HEK293 (cell line): ENCODE data around the gene NIT2.

ENCODE experiments used
- CTCF ChIA-PET: fragments of 350-600 bp; formaldehyde crosslinking; extraction: SDS; loops from one replicate; lab custom pipeline; 2021; ENCODE audit warnings: antibody characterized with exemption; lab: Yijun Ruan, JAX
- POLR2A ChIA-PET: fragments of 300-600 bp; formaldehyde crosslinking; extraction: SDS; loops from one replicate; lab custom pipeline; 2020; ENCODE audit warnings: antibody characterized with exemption, inconsistent platforms; lab: Yijun Ruan, JAX
- H3K27ac ChIP-seq: fragments of 200-500 bp; sonication (Bioruptor generic); 2 replicates; pipeline ENCODE4 v1.5.1; 2014; ENCODE audit warnings: low read depth, low read length, control low read depth, inconsistent platforms; ENCODE audit errors: extremely low read depth
- H3K36me3 ChIP-seq, 2 experiments: fragments of 200-500 bp in 1 of 2; sonication (Bioruptor generic) in 1 of 2; 1 replicate in 1 of 2; 2 replicates in 1 of 2; pipeline ENCODE4 v1.5.1; 2014 to 2017; ENCODE audit warnings: inconsistent platforms in 2 of 2, low read length in 2 of 2; ENCODE audit not compliant: control insufficient read depth in 2 of 2, insufficient read depth in 1 of 2
- H3K4me1 ChIP-seq: fragments of 200-500 bp; sonication (Bioruptor generic); 2 replicates; pipeline ENCODE4 v1.5.1; 2014; ENCODE audit warnings: mild to moderate bottlenecking, low read length, inconsistent platforms; ENCODE audit not compliant: control insufficient read depth, insufficient read depth
- H3K4me3 ChIP-seq: 2 replicates; pipeline ENCODE4 v1.5.1; 2011; ENCODE audit warnings: low read depth, mild to moderate bottlenecking, control low read depth, low read length, moderate library complexity
- H3K9me3 ChIP-seq: fragments of 200-500 bp; sonication (Bioruptor generic); 2 replicates; pipeline ENCODE4 v1.5.1; 2014; ENCODE audit warnings: low read depth, low read length, inconsistent platforms; ENCODE audit not compliant: control insufficient read depth, insufficient read depth
- AEBP2 ChIP-seq: fragments of 450-650 bp; formaldehyde crosslinking; IDR thresholded peaks from 2 replicates; pipeline ENCODE4 v1.5.1; 2016; ENCODE audit warnings: missing biosample characterization, missing genetic modification characterization, borderline replicate concordance
- BCL11B ChIP-seq: fragments of 450-650 bp; formaldehyde crosslinking; IDR thresholded peaks from 2 replicates; pipeline ENCODE4 v1.5.1; 2016; ENCODE audit warnings: low read depth, missing biosample characterization, missing genetic modification characterization
- IKZF3 ChIP-seq: fragments of 450-650 bp; IDR thresholded peaks from 2 replicates; pipeline ENCODE4 v1.5.0; 2018; ENCODE audit warnings: missing biosample characterization, mild to moderate bottlenecking, missing genetic modification characterization, moderate library complexity
- KLF8 ChIP-seq: fragments of 450-650 bp; formaldehyde crosslinking; IDR thresholded peaks from 2 replicates; pipeline ENCODE4 v1.5.1; 2016; ENCODE audit warnings: missing biosample characterization, missing genetic modification characterization
- PRDM6 ChIP-seq: fragments of 450-650 bp; formaldehyde crosslinking; IDR thresholded peaks from 2 replicates; pipeline ENCODE4 v1.5.1; 2017; ENCODE audit warnings: missing biosample characterization, missing genetic modification characterization
- SCRT2 ChIP-seq: fragments of 450-650 bp; formaldehyde crosslinking; IDR thresholded peaks from 2 replicates; pipeline ENCODE4 v1.5.1; 2016; ENCODE audit warnings: missing biosample characterization, missing genetic modification characterization
- SETDB1 ChIP-seq: IDR thresholded peaks from one replicate; pipeline ENCODE4 v1.6.1; 2017; ENCODE audit warnings: mild to moderate bottlenecking, low read length, moderate library complexity, mixed read lengths; ENCODE audit not compliant: insufficient read length
- YY2 ChIP-seq: fragments of 450-650 bp; formaldehyde crosslinking; IDR thresholded peaks from 2 replicates; pipeline ENCODE4 v1.5.1; 2016; ENCODE audit warnings: missing biosample characterization, missing genetic modification characterization
- ZBTB44 ChIP-seq: fragments of 450-650 bp; IDR thresholded peaks from 2 replicates; pipeline ENCODE4 v1.5.1; 2018; ENCODE audit warnings: missing biosample characterization, mild to moderate bottlenecking, missing genetic modification characterization
- ZNF112 ChIP-seq: fragments of 450-650 bp; formaldehyde crosslinking; IDR thresholded peaks from 2 replicates; pipeline ENCODE4 v1.5.0; 2017; ENCODE audit warnings: missing biosample characterization, missing genetic modification characterization
- ZNF133 ChIP-seq: fragments of 450-650 bp; formaldehyde crosslinking; IDR thresholded peaks from 2 replicates; pipeline ENCODE4 v1.5.1; 2016; ENCODE audit warnings: missing biosample characterization, missing genetic modification characterization
- ZNF157 ChIP-seq: fragments of 450-650 bp; formaldehyde crosslinking; IDR thresholded peaks from 2 replicates; pipeline ENCODE4 v1.5.1; 2016; ENCODE audit warnings: missing biosample characterization, missing genetic modification characterization
- ZNF24 ChIP-seq: fragments of 450-650 bp; formaldehyde crosslinking; IDR thresholded peaks from 2 replicates; pipeline ENCODE4 v1.5.1; 2016; ENCODE audit warnings: missing biosample characterization, missing genetic modification characterization
- ZNF302 ChIP-seq: fragments of 450-650 bp; formaldehyde crosslinking; IDR thresholded peaks from 2 replicates; pipeline ENCODE4 v1.5.1; 2016; ENCODE audit warnings: missing biosample characterization, missing genetic modification characterization, low read depth
- ZNF311 ChIP-seq: fragments of 450-650 bp; formaldehyde crosslinking; IDR thresholded peaks from 2 replicates; pipeline ENCODE4 v1.5.1; 2017; ENCODE audit warnings: missing biosample characterization, missing genetic modification characterization, borderline replicate concordance
- ZNF433 ChIP-seq: fragments of 450-650 bp; formaldehyde crosslinking; IDR thresholded peaks from 2 replicates; pipeline ENCODE4 v1.5.1; 2016; ENCODE audit warnings: missing biosample characterization, missing genetic modification characterization, low read depth
- ZNF48 ChIP-seq: fragments of 450-650 bp; formaldehyde crosslinking; IDR thresholded peaks from 2 replicates; pipeline ENCODE4 v1.5.1; 2016; ENCODE audit warnings: missing biosample characterization, missing genetic modification characterization
- ZNF544 ChIP-seq: fragments of 450-650 bp; formaldehyde crosslinking; IDR thresholded peaks from 2 replicates; pipeline ENCODE4 v1.5.0; 2017; ENCODE audit warnings: missing biosample characterization, missing genetic modification characterization
- ZNF549 ChIP-seq: fragments of 450-650 bp; IDR thresholded peaks from 2 replicates; pipeline ENCODE4 v1.5.1; 2018; ENCODE audit warnings: missing biosample characterization, missing genetic modification characterization, mild to moderate bottlenecking, inconsistent platforms, moderate library complexity
- ZNF560 ChIP-seq: fragments of 450-650 bp; formaldehyde crosslinking; IDR thresholded peaks from 2 replicates; pipeline ENCODE4 v1.5.1; 2017; ENCODE audit warnings: missing biosample characterization, missing genetic modification characterization, borderline replicate concordance
- ZNF571 ChIP-seq: fragments of 450-650 bp; formaldehyde crosslinking; IDR thresholded peaks from 2 replicates; pipeline ENCODE4 v1.5.0; 2017; ENCODE audit warnings: missing biosample characterization, missing genetic modification characterization
- ZNF623 ChIP-seq: fragments of 450-650 bp; formaldehyde crosslinking; IDR thresholded peaks from 2 replicates; pipeline ENCODE4 v1.5.1; 2016; ENCODE audit warnings: missing biosample characterization, missing genetic modification characterization
- ZNF76 ChIP-seq: fragments of 450-650 bp; formaldehyde crosslinking; IDR thresholded peaks from 2 replicates; pipeline ENCODE4; 2016; ENCODE audit warnings: low read depth, missing biosample characterization, missing genetic modification characterization, borderline replicate concordance
- ZNF837 ChIP-seq: fragments of 450-650 bp; formaldehyde crosslinking; IDR thresholded peaks from 2 replicates; pipeline ENCODE4 v1.5.1; 2016; ENCODE audit warnings: missing biosample characterization, missing genetic modification characterization
- ZNF843 ChIP-seq: fragments of 450-650 bp; formaldehyde crosslinking; IDR thresholded peaks from 2 replicates; pipeline ENCODE4 v1.5.1; 2016; ENCODE audit warnings: missing biosample characterization, missing genetic modification characterization

The NIT2 gene

GRCh38 chr3:100295089-100295488, 39.5 kb upstream of the NIT2 start:
- Histone ChIP-seq H3K36me3 (peaks cover 7 to 59% of the 10 kb centered on the region in 2 experiments; a peak in 2 of 3 replicates), H3K4me3 (no peak overlapping the region), H3K27ac (no peak overlapping the region), H3K4me1 (no peaks in the 10 kb centered on the region), H3K9me3 (no peaks in the 10 kb centered on the region)
- TF ChIP-seq YY2 (tag by site-specific recombination) (no peak), ZNF48 (tag by site-specific recombination) (no peak), ZNF24 (tag by site-specific recombination) (no peak), PRDM6 (no peak), ZNF623 (tag by site-specific recombination) (no peak), SETDB1 (no peak), ZNF302 (tag by site-specific recombination) (no peak), AEBP2 (tag by site-specific recombination) (no peak), ZNF112 (tag by site-specific recombination) (no peak), IKZF3 (tag by site-specific recombination) (no peak), ZNF549 (tag by site-specific recombination) (no peak), ZNF560 (tag by site-specific recombination) (no peak), ZNF133 (tag by site-specific recombination) (no peak), BCL11B (tag by site-specific recombination) (no peak), ZNF843 (no peak)
- ChIA-PET CTCF (interaction anchor here (0.6 to 0.7 kb wide), 2 partner anchors 792 to 1475 kb away, joined by 3 read pairs; no protein-coding TSS in a partner anchor), POLR2A (no interaction called here)

GRCh38 chr3:100297784-100298183, 36.8 kb upstream of the NIT2 start:
- Histone ChIP-seq H3K36me3 (peaks cover 8 to 52% of the 10 kb centered on the region in 2 experiments; a peak in 2 of 3 replicates), H3K27ac (no peak overlapping the region), H3K9me3 (no peaks in the 10 kb centered on the region), H3K4me1 (no peaks in the 10 kb centered on the region), H3K4me3 (no peak overlapping the region)
- POLR2A ChIA-PET = no interaction called here
- no peak for TF ChIP-seq ZNF76 (tag by site-specific recombination)
- no peak for TF ChIP-seq SCRT2
- no peak for TF ChIP-seq ZNF571
- TF ChIP-seq ZNF544 (tag by site-specific recombination) = no peak
- TF ChIP-seq ZNF837 (tag by site-specific recombination) = no peak
- TF ChIP-seq KLF8 (tag by site-specific recombination) = no peak
- TF ChIP-seq ZNF433 (tag by site-specific recombination) = no peak
- TF ChIP-seq ZNF311 (tag by site-specific recombination) = no peak
- no peak for TF ChIP-seq ZBTB44 (tag by site-specific recombination)
- no peak for TF ChIP-seq ZNF157 (tag by site-specific recombination)
- CTCF ChIA-PET = interaction anchor here (1.1 kb wide), 1 partner anchor 13 kb away, joined by 3 read pairs; no protein-coding TSS in a partner anchor
